ENCODE measurements around the gene ZC3H18. TPM values are rescaled to one million over a fixed set of nuclear protein-coding genes. Genes with fewer than 3 reads are reported as not detected.
A peak's percentile ranks its signal among the peaks of the same experiment; 100 is the strongest.

ZC3H18 gene
- total RNA-seq, 1 donor from 2014 or later = 23.9 TPM

GRCh38 chr16:88569614-88569984 is 604 bp upstream of the ZC3H18 start:
- intact Hi-C loops (cut with micrococcal nuclease) = no loop called here
- DNase-seq (peak; percentile 58), ATAC-seq (peak; percentile 46)

- ATAC-seq = no peak
- intact Hi-C loops (cut with micrococcal nuclease) = no loop called here
- no peak for DNase-seq
Observed at GRCh38 chr16:88570691-88571092, 489 bp downstream of the ZC3H18 start.

- intact Hi-C loops (cut with micrococcal nuclease) = no loop called here
Observed at GRCh38 chr16:88575251-88575650, 5.0 kb downstream of the ZC3H18 start.

GRCh38 chr16:88576307-88576706 is 6.1 kb downstream of the ZC3H18 start:
- intact Hi-C loops (cut with micrococcal nuclease) = no loop called here

More at GRCh38 chr16:88575251-88575650, 5.0 kb downstream of the ZC3H18 start:
- ATAC-seq (no peak), DNase-seq (no peak)

GRCh38 chr16:88577166-88577565 is 7.0 kb downstream of the ZC3H18 start:
- DNase-seq = no peak
- intact Hi-C loops (cut with micrococcal nuclease) = no loop called here
- no peak for ATAC-seq

More at GRCh38 chr16:88576307-88576706, 6.1 kb downstream of the ZC3H18 start:
- DNase-seq (no peak), ATAC-seq (no peak)

GRCh38 chr16:88578446-88579313 is 8.5 kb downstream of the ZC3H18 start:
- DNase-seq = no peak
- ATAC-seq = no peak
- intact Hi-C loops (cut with micrococcal nuclease) = no loop called here

- intact Hi-C loops (cut with micrococcal nuclease) = no loop called here
- DNase-seq = no peak
- ATAC-seq = no peak
Observed at GRCh38 chr16:88580371-88580770, 10.2 kb downstream of the ZC3H18 start.

- intact Hi-C loops (cut with micrococcal nuclease) = no loop called here
- DNase-seq = no peak
- ATAC-seq = no peak
Observed at GRCh38 chr16:88581033-88581432, 10.8 kb downstream of the ZC3H18 start.

GRCh38 chr16:88582912-88583575 is 12.8 kb downstream of the ZC3H18 start:
- ATAC-seq (no peak), DNase-seq (no peak)
- intact Hi-C loops (cut with micrococcal nuclease) = no loop called here

- no peak for ATAC-seq
- no peak for DNase-seq
- intact Hi-C loops (cut with micrococcal nuclease) = no loop called here
Observed at GRCh38 chr16:88584676-88585075, 14.5 kb downstream of the ZC3H18 start.

GRCh38 chr16:88585269-88585668 is 15.1 kb downstream of the ZC3H18 start:
- ATAC-seq (no peak), DNase-seq (no peak)
- intact Hi-C loops (cut with micrococcal nuclease) = no loop called here

GRCh38 chr16:88585927-88586581 is 15.9 kb downstream of the ZC3H18 start:
- intact Hi-C loops (cut with micrococcal nuclease) = no loop called here
- ATAC-seq (no peak), DNase-seq (no peak)

GRCh38 chr16:88588148-88588547 is 17.9 kb downstream of the ZC3H18 start:
- intact Hi-C loops (cut with micrococcal nuclease) = no loop called here
- DNase-seq (no peak), ATAC-seq (no peak)

GRCh38 chr16:88588754-88589153 is 18.6 kb downstream of the ZC3H18 start:
- no peak for DNase-seq
- intact Hi-C loops (cut with micrococcal nuclease) = no loop called here
- no peak for ATAC-seq

- DNase-seq (no peak), ATAC-seq (no peak)
- intact Hi-C loops (cut with micrococcal nuclease) = no loop called here
Observed at GRCh38 chr16:88589441-88589840, 19.2 kb downstream of the ZC3H18 start.

GRCh38 chr16:88591577-88592021 is 21.4 kb downstream of the ZC3H18 start:
- ATAC-seq = peak; percentile 33
- intact Hi-C loops (cut with micrococcal nuclease) = no loop called here

GRCh38 chr16:88593061-88593460 is 22.9 kb downstream of the ZC3H18 start:
- no peak for ATAC-seq
- intact Hi-C loops (cut with micrococcal nuclease) = no loop called here
- DNase-seq = no peak

More at GRCh38 chr16:88591577-88592021, 21.4 kb downstream of the ZC3H18 start:
- peak; percentile 58 for DNase-seq

GRCh38 chr16:88593489-88593888 is 23.3 kb downstream of the ZC3H18 start:
- intact Hi-C loops (cut with micrococcal nuclease) = no loop called here
- ATAC-seq (peak; percentile 85), DNase-seq (peak; percentile 73)

- DNase-seq (no peak), ATAC-seq (no peak)
- intact Hi-C loops (cut with micrococcal nuclease) = no loop called here
Observed at GRCh38 chr16:88593910-88594309, 23.7 kb downstream of the ZC3H18 start.

GRCh38 chr16:88595101-88595500 is 24.9 kb downstream of the ZC3H18 start:
- DNase-seq = peak; percentile 53
- intact Hi-C loops (cut with micrococcal nuclease) = no loop called here
- ATAC-seq = peak; percentile 22

Measured in left ventricle myocardium superior (tissue), 1 donor.